ENCODE measurements around the gene FAM133A.
A peak's percentile ranks its signal among the peaks of the same experiment; 100 is the strongest.

Gene FAM133A

GRCh38 chrX:93673869-93674271 is at the start of gene FAM133A:
FAM133A (plus strand) TSS chrX:93674206; CDS start chrX:93709420, 35,214 bp downstream.
- no peak for DNase-seq

GRCh38 chrX:93637591-93637990 is 36.4 kb upstream of the FAM133A start:
- DNase-seq = no peak

DNA sequence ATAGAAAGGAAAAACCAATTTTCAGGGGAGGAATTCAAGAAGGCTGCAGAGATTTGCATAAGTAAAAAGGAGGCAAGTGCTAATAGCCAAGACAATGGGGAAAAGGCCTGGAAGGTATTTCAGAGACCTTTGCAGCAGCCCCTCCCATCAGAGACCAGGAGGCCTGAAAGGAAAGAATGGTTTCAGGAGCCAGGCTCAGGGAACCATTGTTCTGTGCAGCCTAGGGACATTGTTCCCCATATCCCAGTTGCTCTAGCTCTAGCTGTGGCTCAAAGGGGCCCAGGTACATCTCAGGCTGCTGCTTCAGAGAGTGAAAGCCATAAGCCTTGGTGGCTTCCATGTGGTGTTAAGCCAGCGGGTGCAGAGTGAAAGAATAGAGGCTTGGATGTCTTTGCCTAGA is 24.6 kb upstream of the FAM133A start:
- no peak for DNase-seq

- DNase-seq = no peak
These were observed 13.4 kb upstream of the FAM133A start for GRCh38 chrX:93660575-93660974.

DNA sequence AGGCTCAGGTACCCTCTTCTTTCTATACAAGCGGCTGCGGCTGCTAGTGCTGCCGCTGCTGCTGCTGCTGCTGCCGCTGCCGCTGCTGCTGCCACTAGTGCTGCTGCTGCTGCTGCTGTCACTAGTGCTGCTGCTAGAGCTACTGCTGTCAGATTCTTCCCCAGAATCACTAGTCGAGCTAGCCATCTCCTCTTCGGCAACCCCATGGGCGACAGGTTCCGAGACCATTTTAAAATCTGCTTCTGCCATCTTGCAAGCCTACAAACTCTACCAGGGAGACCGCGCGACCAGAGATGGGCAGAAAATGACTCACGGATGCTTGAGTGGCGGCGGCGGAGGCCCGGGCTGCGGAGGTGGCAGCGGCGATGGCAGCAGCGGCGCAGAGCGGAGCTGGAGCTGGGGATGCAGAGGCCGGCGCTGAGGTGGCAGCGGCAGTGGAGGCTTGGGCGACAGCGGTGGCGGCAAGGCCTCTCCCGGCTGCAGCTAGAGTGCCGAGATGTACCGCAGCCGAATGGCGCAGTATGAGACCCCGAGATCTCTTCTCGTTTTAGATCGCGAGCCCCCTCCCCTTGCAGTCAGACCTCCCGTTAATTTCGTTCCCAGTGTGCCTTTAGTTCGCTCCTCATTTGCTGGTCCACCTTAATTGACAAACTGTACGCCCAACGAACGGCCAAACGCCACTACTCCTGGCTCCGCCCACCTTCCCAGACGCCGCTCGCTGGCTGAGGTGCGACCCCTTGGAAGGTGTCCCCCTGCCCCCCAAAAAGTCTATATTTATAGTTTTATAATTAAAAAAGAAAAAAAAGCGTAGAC is 744 bp upstream of the FAM133A start, which contains the start of gene NAP1L3:
TSS of gene NAP1L3 (minus strand) at position 523 of the 813 bp plus-strand sequence. CDS start at position 249, 274 bp downstream.
- DNase-seq = peak; percentile 57

DNA sequence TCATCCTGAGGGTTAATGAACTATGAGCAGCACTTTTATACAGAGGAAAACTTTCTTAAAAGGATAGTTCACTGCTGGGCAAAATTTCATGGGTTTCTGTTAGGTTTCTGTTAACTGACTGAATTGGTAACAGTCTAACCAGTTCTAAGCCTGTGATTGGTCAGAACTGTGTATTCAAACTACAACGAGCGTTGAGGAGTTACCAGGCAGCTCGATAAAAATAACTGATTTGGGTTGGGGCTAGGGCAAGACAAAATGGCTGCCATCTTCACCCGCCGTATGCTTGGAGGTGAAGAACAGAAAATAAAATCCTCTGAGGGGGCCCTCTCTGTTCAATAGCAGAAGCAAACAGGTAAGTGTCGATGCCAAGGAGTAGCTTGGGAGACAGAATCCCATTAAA is 22.0 kb downstream of the FAM133A start:
- DNase-seq = no peak

DNA sequence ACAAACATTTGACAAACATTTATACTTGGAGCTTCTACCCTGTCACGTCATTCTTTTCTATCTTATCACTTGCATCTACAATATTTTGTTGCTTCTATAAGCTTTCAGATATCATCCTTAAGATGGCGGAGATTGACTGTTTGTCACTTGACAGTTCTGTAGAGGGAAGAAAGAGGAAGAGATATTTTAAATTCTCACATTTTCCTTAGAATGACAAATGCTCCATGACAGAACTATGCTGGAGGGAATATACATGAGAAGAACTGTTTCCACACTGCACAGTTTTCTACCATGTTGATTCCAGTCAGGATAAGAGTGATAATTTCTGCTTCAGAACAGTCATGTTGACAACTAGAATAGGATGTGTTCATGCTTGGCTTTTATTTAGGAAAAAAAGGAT is 29.7 kb downstream of the FAM133A start:
- no peak for DNase-seq

- no peak for DNase-seq
These were observed 37.1 kb downstream of the FAM133A start for GRCh38 chrX:93711076-93711475.

DNA sequence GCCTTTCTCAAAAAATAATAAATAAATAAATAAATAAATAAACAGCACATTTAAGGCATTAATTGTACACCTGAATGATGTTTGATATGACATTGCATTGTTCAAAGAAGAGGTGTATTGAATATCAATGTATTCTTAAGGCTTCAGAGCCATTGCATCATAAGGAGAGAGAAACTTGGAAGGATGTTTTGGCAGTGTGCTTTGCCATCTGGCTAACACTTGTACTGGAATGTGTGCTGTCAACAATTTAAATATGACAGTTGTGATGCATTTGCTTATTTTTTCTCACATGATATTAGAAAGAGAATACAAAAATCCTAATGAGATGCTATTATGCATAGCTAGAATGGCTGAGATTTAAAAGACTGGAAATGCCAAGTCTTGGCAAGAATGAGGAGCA is 67.8 kb downstream of the FAM133A start:
- no peak for DNase-seq

- no peak for DNase-seq
These were observed 86.2 kb downstream of the FAM133A start for GRCh38 chrX:93760163-93760562.
